ENCODE data around the gene FGFR2.

FGFR2 gene

GRCh38 chr10:121541450-121542120 is 56.7 kb downstream of the FGFR2 start:
- Histone ChIP-seq H3K4me3 (ENCODE audit: low read length) (no peak overlapping the region), H2BK5ac (ENCODE audit: low read length) (no peak overlapping the region), H3K36me3 (ENCODE audit: control insufficient read depth, insufficient read depth, low read length) (no peaks in the 10 kb centered on the region)

GRCh38 chr10:121540732-121541395 is 57.4 kb downstream of the FGFR2 start:
- Histone ChIP-seq H2BK15ac (replicated peaks; ENCODE audit: low read depth) (no peak overlapping the region), H3K36me3 (ENCODE audit: control insufficient read depth, insufficient read depth, low read length) (no peaks in the 10 kb centered on the region), H3K79me2 (ENCODE audit: control insufficient read depth, insufficient read depth, low read length) (no peaks in the 10 kb centered on the region), H3K23ac (ENCODE audit: low read length) (no peak overlapping the region), H3K27me3 (ENCODE audit: insufficient read depth, low read length, poor library complexity) (no peaks in the 10 kb centered on the region), H3K9ac (ENCODE audit: low read length) (no peak overlapping the region), H4K8ac (ENCODE audit: low read depth, low read length) (no peak overlapping the region), H4K5ac (ENCODE audit: low read length) (no peak overlapping the region), H2BK120ac (ENCODE audit: low read depth, low read length) (no peak overlapping the region), H3K27ac (ENCODE audit: low read depth, low read length) (no peak overlapping the region), H2AK5ac (ENCODE audit: low read length) (no peak overlapping the region), H3K56ac (ENCODE audit: low read length) (no peak overlapping the region), H3K4me1 (ENCODE audit: control insufficient read depth, low read depth, low read length) (peaks cover 5% of the 10 kb centered on the region), H3K4me3 (ENCODE audit: low read length) (no peak overlapping the region), H3K4ac (ENCODE audit: low read depth, low read length) (no peak overlapping the region), H3K79me1 (ENCODE audit: low read length) (peaks cover 3% of the 10 kb centered on the region), H3K18ac (ENCODE audit: low read length) (no peak overlapping the region), H3K4me2 (ENCODE audit: low read length) (no peak overlapping the region), H2BK5ac (ENCODE audit: low read length) (no peak overlapping the region)
- DNase-seq: no peak
- WGBS (ENCODE audit: extremely low coverage, insufficient coverage, low lambda C conversion rate): no CpG with 5 or more reads among the region's 6 CpGs

More at GRCh38 chr10:121541450-121542120, 56.7 kb downstream of the FGFR2 start:
- H3K79me1 ChIP-seq (ENCODE audit: low read length): peaks cover 3% of the 10 kb centered on the region
- no peak overlapping the region for H4K8ac ChIP-seq (ENCODE audit: low read depth, low read length)
- H2BK15ac ChIP-seq (replicated peaks; ENCODE audit: low read depth): no peak overlapping the region
- H3K4me1 ChIP-seq (ENCODE audit: control insufficient read depth, low read depth, low read length): peaks cover 5% of the 10 kb centered on the region
- H3K27me3 ChIP-seq (ENCODE audit: insufficient read depth, low read length, poor library complexity): no peaks in the 10 kb centered on the region
- H3K23ac ChIP-seq (ENCODE audit: low read length): no peak overlapping the region
- no peak overlapping the region for H2AK5ac ChIP-seq (ENCODE audit: low read length)
- H2BK120ac ChIP-seq (ENCODE audit: low read depth, low read length): no peak overlapping the region
- H3K4me2 ChIP-seq (ENCODE audit: low read length): no peak overlapping the region
- H3K18ac ChIP-seq (ENCODE audit: low read length): no peak overlapping the region
- no peak overlapping the region for H3K9ac ChIP-seq (ENCODE audit: low read length)
- no peak overlapping the region for H3K56ac ChIP-seq (ENCODE audit: low read length)
- no peak overlapping the region for H4K5ac ChIP-seq (ENCODE audit: low read length)
- WGBS (ENCODE audit: extremely low coverage, insufficient coverage, low lambda C conversion rate): no CpG with 5 or more reads among the region's 8 CpGs
- H3K27ac ChIP-seq (ENCODE audit: low read depth, low read length): no peak overlapping the region
- no peak for DNase-seq
- H3K4ac ChIP-seq (ENCODE audit: low read depth, low read length): no peak overlapping the region
- no peaks in the 10 kb centered on the region for H3K79me2 ChIP-seq (ENCODE audit: control insufficient read depth, insufficient read depth, low read length)

DNA sequence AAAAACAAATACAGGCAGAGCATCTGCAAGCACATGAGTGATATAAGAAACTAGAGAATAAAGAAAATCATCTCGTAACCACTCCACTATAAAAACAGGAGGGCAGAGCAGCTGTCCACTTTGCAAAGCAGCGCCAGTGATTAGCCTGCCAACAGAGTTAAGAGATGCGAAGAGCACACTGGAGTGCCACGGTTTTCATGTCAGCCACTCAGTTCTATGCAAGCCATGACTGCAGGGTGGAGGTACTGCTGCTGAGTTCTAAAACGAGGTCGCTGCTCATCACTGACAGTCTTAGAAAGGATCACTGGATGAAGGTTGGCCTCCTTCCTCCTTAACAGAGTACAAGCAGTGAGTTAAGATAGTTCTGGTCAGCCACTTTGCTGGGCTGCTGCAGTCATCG is 58.5 kb downstream of the FGFR2 start:
- H3K27ac ChIP-seq (ENCODE audit: low read depth, low read length): no peak overlapping the region
- no peak overlapping the region for H2BK120ac ChIP-seq (ENCODE audit: low read depth, low read length)
- H2BK5ac ChIP-seq (ENCODE audit: low read length): no peak overlapping the region
- H4K8ac ChIP-seq (ENCODE audit: low read depth, low read length): no peak overlapping the region
- no peaks in the 10 kb centered on the region for H3K79me2 ChIP-seq (ENCODE audit: control insufficient read depth, insufficient read depth, low read length)
- WGBS (ENCODE audit: extremely low coverage, insufficient coverage, low lambda C conversion rate): no CpG with 5 or more reads among the region's 7 CpGs
- H3K4me3 ChIP-seq (ENCODE audit: low read length): no peak overlapping the region
- peaks cover 5% of the 10 kb centered on the region for H3K4me1 ChIP-seq (ENCODE audit: control insufficient read depth, low read depth, low read length)
- DNase-seq: no peak
- H3K4me2 ChIP-seq (ENCODE audit: low read length): no peak overlapping the region
- no peak overlapping the region for H3K4ac ChIP-seq (ENCODE audit: low read depth, low read length)
- H3K9ac ChIP-seq (ENCODE audit: low read length): no peak overlapping the region
- no peak overlapping the region for H4K5ac ChIP-seq (ENCODE audit: low read length)
- no peak overlapping the region for H3K18ac ChIP-seq (ENCODE audit: low read length)
- no peak overlapping the region for H2BK15ac ChIP-seq (replicated peaks; ENCODE audit: low read depth)
- H3K79me1 ChIP-seq (ENCODE audit: low read length): peaks cover 3% of the 10 kb centered on the region
- no peak overlapping the region for H3K23ac ChIP-seq (ENCODE audit: low read length)
- H3K27me3 ChIP-seq (ENCODE audit: insufficient read depth, low read length, poor library complexity): no peaks in the 10 kb centered on the region
- H2AK5ac ChIP-seq (ENCODE audit: low read length): no peak overlapping the region
- H3K36me3 ChIP-seq (ENCODE audit: control insufficient read depth, insufficient read depth, low read length): no peaks in the 10 kb centered on the region
- no peak overlapping the region for H3K56ac ChIP-seq (ENCODE audit: low read length)

DNA sequence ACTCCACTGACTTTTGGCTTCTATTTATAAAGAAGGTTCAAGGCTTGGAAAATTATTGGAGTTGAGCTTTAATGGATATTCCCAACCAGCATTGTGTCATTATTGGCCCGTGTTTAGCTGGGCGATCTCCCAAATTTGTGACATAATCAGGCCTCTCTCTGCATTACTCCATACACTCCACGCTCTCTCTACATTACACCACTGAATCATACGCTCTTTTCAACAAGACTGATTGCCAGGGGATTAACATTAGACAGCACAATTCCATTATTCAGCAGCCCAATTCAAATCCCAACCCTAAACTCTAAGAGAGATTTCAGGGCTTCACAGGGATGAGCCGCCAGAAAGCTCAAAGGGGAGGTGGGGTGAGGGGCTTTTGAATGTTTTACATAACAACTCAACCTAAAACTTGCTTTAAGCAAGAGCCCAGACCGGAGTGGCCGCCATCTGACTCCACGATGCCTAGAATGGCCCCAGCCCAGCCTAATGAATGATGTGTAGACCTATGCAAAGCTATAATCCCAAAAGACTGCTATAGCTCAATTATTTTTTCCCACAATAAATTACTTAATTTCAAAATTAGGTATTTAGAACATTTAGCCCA is 61.8 kb downstream of the FGFR2 start:
- Histone ChIP-seq H3K27ac (ENCODE audit: low read depth, low read length) (no peak overlapping the region), H3K23ac (ENCODE audit: low read length) (no peak overlapping the region), H2BK15ac (replicated peaks; ENCODE audit: low read depth) (no peak overlapping the region), H3K4me1 (ENCODE audit: control insufficient read depth, low read depth, low read length) (peaks cover 4% of the 10 kb centered on the region), H2BK120ac (ENCODE audit: low read depth, low read length) (no peak overlapping the region), H3K9ac (ENCODE audit: low read length) (no peak overlapping the region), H3K36me3 (ENCODE audit: control insufficient read depth, insufficient read depth, low read length) (no peaks in the 10 kb centered on the region), H3K4me3 (ENCODE audit: low read length) (no peak overlapping the region), H3K56ac (ENCODE audit: low read length) (no peak overlapping the region), H2BK5ac (ENCODE audit: low read length) (no peak overlapping the region), H3K4me2 (ENCODE audit: low read length) (no peak overlapping the region), H2AK5ac (ENCODE audit: low read length) (no peak overlapping the region), H3K79me2 (ENCODE audit: control insufficient read depth, insufficient read depth, low read length) (no peaks in the 10 kb centered on the region), H3K4ac (ENCODE audit: low read depth, low read length) (no peak overlapping the region), H4K5ac (ENCODE audit: low read length) (no peak overlapping the region), H3K79me1 (ENCODE audit: low read length) (peaks cover 3% of the 10 kb centered on the region), H4K8ac (ENCODE audit: low read depth, low read length) (no peak overlapping the region), H3K27me3 (ENCODE audit: insufficient read depth, low read length, poor library complexity) (no peaks in the 10 kb centered on the region), H3K18ac (ENCODE audit: low read length) (no peak overlapping the region)
- no CpG with 5 or more reads among the region's 8 CpGs for WGBS (ENCODE audit: extremely low coverage, insufficient coverage, low lambda C conversion rate)
- no peak for DNase-seq

DNA sequence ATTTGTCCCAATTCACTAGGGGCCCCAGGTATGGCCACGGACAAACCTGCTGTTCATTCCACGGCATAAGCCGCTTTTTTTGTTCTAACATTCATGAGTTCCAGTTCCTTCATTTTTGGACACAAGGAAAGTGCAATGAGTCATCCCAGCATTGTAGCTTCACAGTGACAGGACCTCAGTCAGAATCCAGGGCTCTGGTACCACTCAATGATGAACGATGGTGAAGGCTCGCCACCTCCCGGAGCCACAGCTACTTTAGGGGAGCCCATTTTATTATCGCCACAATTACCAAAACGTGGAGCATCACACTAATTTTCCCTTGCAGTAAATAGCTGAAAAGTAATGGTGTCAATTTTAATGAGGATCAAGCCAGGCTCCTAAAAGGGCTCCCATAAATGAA is 62.9 kb downstream of the FGFR2 start:
- no peak overlapping the region for H3K4me3 ChIP-seq (ENCODE audit: low read length)
- no peak overlapping the region for H2BK120ac ChIP-seq (ENCODE audit: low read depth, low read length)
- H3K27me3 ChIP-seq (ENCODE audit: insufficient read depth, low read length, poor library complexity): no peaks in the 10 kb centered on the region
- no peak overlapping the region for H3K56ac ChIP-seq (ENCODE audit: low read length)
- H2AK5ac ChIP-seq (ENCODE audit: low read length): no peak overlapping the region
- peaks cover 2% of the 10 kb centered on the region for H3K4me1 ChIP-seq (ENCODE audit: control insufficient read depth, low read depth, low read length)
- no CpG with 5 or more reads among the region's 8 CpGs for WGBS (ENCODE audit: extremely low coverage, insufficient coverage, low lambda C conversion rate)
- H3K23ac ChIP-seq (ENCODE audit: low read length): no peak overlapping the region
- H3K79me2 ChIP-seq (ENCODE audit: control insufficient read depth, insufficient read depth, low read length): no peaks in the 10 kb centered on the region
- H2BK15ac ChIP-seq (replicated peaks; ENCODE audit: low read depth): no peak overlapping the region
- H3K36me3 ChIP-seq (ENCODE audit: control insufficient read depth, insufficient read depth, low read length): no peaks in the 10 kb centered on the region
- no peak overlapping the region for H3K4ac ChIP-seq (ENCODE audit: low read depth, low read length)
- H3K4me2 ChIP-seq (ENCODE audit: low read length): no peak overlapping the region
- H2BK5ac ChIP-seq (ENCODE audit: low read length): no peak overlapping the region
- no peak overlapping the region for H3K27ac ChIP-seq (ENCODE audit: low read depth, low read length)
- no peak overlapping the region for H3K9ac ChIP-seq (ENCODE audit: low read length)
- peaks cover 1% of the 10 kb centered on the region for H3K79me1 ChIP-seq (ENCODE audit: low read length)
- H4K5ac ChIP-seq (ENCODE audit: low read length): no peak overlapping the region
- H4K8ac ChIP-seq (ENCODE audit: low read depth, low read length): no peak overlapping the region
- H3K18ac ChIP-seq (ENCODE audit: low read length): no peak overlapping the region
- no peak for DNase-seq

Measured in mesendoderm (in vitro differentiated cells).